ENCODE results near the gene DST.

Gene DST

GRCh38 chr6:56642366-56643261 lies at the start of gene DST:
Gene DST (minus strand): TSS chr6:56642889.
- Histone ChIP-seq H3K4me3 (ENCODE audit: insufficient read length, low read depth) (no peak within 1 kb of the TSS), H3K9ac (ENCODE audit: insufficient read length, low read depth) (no peak within 1 kb of the TSS), H3K4me1 (ENCODE audit: insufficient read depth, insufficient read length) (no peaks in the 10 kb centered on the region), H3K9me3 (ENCODE audit: insufficient read depth, low read length) (no peaks in the 10 kb centered on the region), H3K36me3 (ENCODE audit: insufficient read depth, insufficient read length, low read length) (peaks cover 35% of the 10 kb centered on the region), H3K27me3 (ENCODE audit: insufficient read depth, insufficient read length) (no peaks in the 10 kb centered on the region)
- TF ChIP-seq ZNF274 (IDR thresholded peaks at IDR 0.05; ENCODE audit: low read depth, low read length) (no peak), SUZ12 (IDR thresholded peaks at IDR 0.05; ENCODE audit: extremely low read depth, insufficient read depth, insufficient read length) (no peak), YY1 (IDR thresholded peaks at IDR 0.05; ENCODE audit: insufficient read depth, insufficient read length) (no peak)
- DNase-seq (ENCODE audit: low read depth, low spot score) = no peak

- DNase-seq (ENCODE audit: low read depth, low spot score) = no peak
- no peaks in the 10 kb centered on the region for H3K27me3 ChIP-seq (ENCODE audit: insufficient read depth, insufficient read length)
- peaks cover 3% of the 10 kb centered on the region for H3K36me3 ChIP-seq (ENCODE audit: insufficient read depth, insufficient read length, low read length)
- no peaks in the 10 kb centered on the region for H3K4me1 ChIP-seq (ENCODE audit: insufficient read depth, insufficient read length)
- no peaks in the 10 kb centered on the region for H3K9me3 ChIP-seq (ENCODE audit: insufficient read depth, low read length)
- no peak overlapping the region for H3K9ac ChIP-seq (ENCODE audit: insufficient read length, low read depth)
- H3K4me3 ChIP-seq (ENCODE audit: insufficient read length, low read depth) = no peak overlapping the region
- no peak for TF ChIP-seq YY1 (IDR thresholded peaks at IDR 0.05; ENCODE audit: insufficient read depth, insufficient read length)
- no peak for TF ChIP-seq ZNF274 (IDR thresholded peaks at IDR 0.05; ENCODE audit: low read depth, low read length)
- TF ChIP-seq SUZ12 (IDR thresholded peaks at IDR 0.05; ENCODE audit: extremely low read depth, insufficient read depth, insufficient read length) = no peak
These were observed 49.1 kb upstream of the DST start for GRCh38 chr6:56691814-56692213.

GRCh38 chr6:56691286-56691595 lies 48.6 kb upstream of the DST start:
- Histone ChIP-seq H3K9ac (ENCODE audit: insufficient read length, low read depth) (no peak overlapping the region), H3K27me3 (ENCODE audit: insufficient read depth, insufficient read length) (no peaks in the 10 kb centered on the region), H3K4me1 (ENCODE audit: insufficient read depth, insufficient read length) (no peaks in the 10 kb centered on the region), H3K9me3 (ENCODE audit: insufficient read depth, low read length) (no peaks in the 10 kb centered on the region), H3K36me3 (ENCODE audit: insufficient read depth, insufficient read length, low read length) (peaks cover 3% of the 10 kb centered on the region), H3K4me3 (ENCODE audit: insufficient read length, low read depth) (no peak overlapping the region)
- no peak for DNase-seq (ENCODE audit: low read depth, low spot score)
- TF ChIP-seq ZNF274 (IDR thresholded peaks at IDR 0.05; ENCODE audit: low read depth, low read length) (no peak), SUZ12 (IDR thresholded peaks at IDR 0.05; ENCODE audit: extremely low read depth, insufficient read depth, insufficient read length) (no peak), YY1 (IDR thresholded peaks at IDR 0.05; ENCODE audit: insufficient read depth, insufficient read length) (no peak)

GRCh38 chr6:56690519-56691285 lies 48.0 kb upstream of the DST start:
- TF ChIP-seq SUZ12 (IDR thresholded peaks at IDR 0.05; ENCODE audit: extremely low read depth, insufficient read depth, insufficient read length) (no peak), ZNF274 (IDR thresholded peaks at IDR 0.05; ENCODE audit: low read depth, low read length) (no peak), YY1 (IDR thresholded peaks at IDR 0.05; ENCODE audit: insufficient read depth, insufficient read length) (no peak)
- H3K9me3 ChIP-seq (ENCODE audit: insufficient read depth, low read length) = no peaks in the 10 kb centered on the region
- H3K36me3 ChIP-seq (ENCODE audit: insufficient read depth, insufficient read length, low read length) = peaks cover 3% of the 10 kb centered on the region
- H3K9ac ChIP-seq (ENCODE audit: insufficient read length, low read depth) = no peak overlapping the region
- no peak for DNase-seq (ENCODE audit: low read depth, low spot score)
- H3K4me3 ChIP-seq (ENCODE audit: insufficient read length, low read depth) = no peak overlapping the region
- no peaks in the 10 kb centered on the region for H3K27me3 ChIP-seq (ENCODE audit: insufficient read depth, insufficient read length)
- H3K4me1 ChIP-seq (ENCODE audit: insufficient read depth, insufficient read length) = no peaks in the 10 kb centered on the region

- DNase-seq (ENCODE audit: low read depth, low spot score) = no peak
- Histone ChIP-seq H3K36me3 (ENCODE audit: insufficient read depth, insufficient read length, low read length) (peaks cover 3% of the 10 kb centered on the region), H3K4me1 (ENCODE audit: insufficient read depth, insufficient read length) (no peaks in the 10 kb centered on the region), H3K4me3 (ENCODE audit: insufficient read length, low read depth) (no peak overlapping the region), H3K9me3 (ENCODE audit: insufficient read depth, low read length) (no peaks in the 10 kb centered on the region), H3K9ac (ENCODE audit: insufficient read length, low read depth) (no peak overlapping the region), H3K27me3 (ENCODE audit: insufficient read depth, insufficient read length) (no peaks in the 10 kb centered on the region)
- TF ChIP-seq ZNF274 (IDR thresholded peaks at IDR 0.05; ENCODE audit: low read depth, low read length) (no peak), SUZ12 (IDR thresholded peaks at IDR 0.05; ENCODE audit: extremely low read depth, insufficient read depth, insufficient read length) (no peak)
These were observed 47.0 kb upstream of the DST start for GRCh38 chr6:56689663-56690062.

GRCh38 chr6:56689114-56689513 lies 46.4 kb upstream of the DST start:
- no peaks in the 10 kb centered on the region for H3K9me3 ChIP-seq (ENCODE audit: insufficient read depth, low read length)
- TF ChIP-seq SUZ12 (IDR thresholded peaks at IDR 0.05; ENCODE audit: extremely low read depth, insufficient read depth, insufficient read length) = no peak
- no peak for TF ChIP-seq YY1 (IDR thresholded peaks at IDR 0.05; ENCODE audit: insufficient read depth, insufficient read length)
- no peak for TF ChIP-seq ZNF274 (IDR thresholded peaks at IDR 0.05; ENCODE audit: low read depth, low read length)
- H3K9ac ChIP-seq (ENCODE audit: insufficient read length, low read depth) = no peak overlapping the region
- no peak for DNase-seq (ENCODE audit: low read depth, low spot score)
- no peaks in the 10 kb centered on the region for H3K27me3 ChIP-seq (ENCODE audit: insufficient read depth, insufficient read length)
- peaks cover 3% of the 10 kb centered on the region for H3K36me3 ChIP-seq (ENCODE audit: insufficient read depth, insufficient read length, low read length)
- H3K4me3 ChIP-seq (ENCODE audit: insufficient read length, low read depth) = no peak overlapping the region
- no peaks in the 10 kb centered on the region for H3K4me1 ChIP-seq (ENCODE audit: insufficient read depth, insufficient read length)

- Histone ChIP-seq H3K9me3 (ENCODE audit: insufficient read depth, low read length) (no peaks in the 10 kb centered on the region), H3K27me3 (ENCODE audit: insufficient read depth, insufficient read length) (no peaks in the 10 kb centered on the region), H3K36me3 (ENCODE audit: insufficient read depth, insufficient read length, low read length) (peaks cover 3% of the 10 kb centered on the region), H3K9ac (ENCODE audit: insufficient read length, low read depth) (no peak overlapping the region), H3K4me3 (ENCODE audit: insufficient read length, low read depth) (no peak overlapping the region), H3K4me1 (ENCODE audit: insufficient read depth, insufficient read length) (no peaks in the 10 kb centered on the region)
- no peak for TF ChIP-seq SUZ12 (IDR thresholded peaks at IDR 0.05; ENCODE audit: extremely low read depth, insufficient read depth, insufficient read length)
- TF ChIP-seq YY1 (IDR thresholded peaks at IDR 0.05; ENCODE audit: insufficient read depth, insufficient read length) = no peak
- no peak for TF ChIP-seq ZNF274 (IDR thresholded peaks at IDR 0.05; ENCODE audit: low read depth, low read length)
- no peak for DNase-seq (ENCODE audit: low read depth, low spot score)
These were observed 45.8 kb upstream of the DST start for GRCh38 chr6:56688521-56688920.

Measured in NT2/D1 (cell line).